Aorta (tissue), 5 donors: Measurements from ENCODE around the gene SPARCL1. TPM values are rescaled to one million over a fixed set of nuclear protein-coding genes. Genes with fewer than 3 reads are reported as not detected.

Source experiments
- ATAC-seq: fragments of 200-7000 bp; cut with Tn5 transposase; one replicate; pipeline ENCODE4 v1.9.1; 2022; ENCODE audit warnings: moderate library complexity; ENCODE audit not compliant: low FRiP score
- DNase-seq, 2 donors: peaks; one replicate each; pipeline ENCODE4 v3.0.0-alpha.2; 2020
- H3K27ac ChIP-seq, 2 donors: one replicate each; pipeline ENCODE4 v1.5.1; 2013; ENCODE audit warnings: low read length in 2 of 2, mild to moderate bottlenecking in 2 of 2, moderate library complexity in 2 of 2, control low read depth in 1 of 2, inconsistent platforms in 1 of 2, low read depth in 1 of 2
- H3K27me3 ChIP-seq, 2 donors: one replicate each; pipeline ENCODE4 v1.6.1; 2013; ENCODE audit warnings: control low read depth in 1 of 2, low read length in 1 of 2, mild to moderate bottlenecking in 1 of 2, moderate library complexity in 1 of 2; ENCODE audit not compliant: insufficient read depth in 2 of 2, control insufficient read depth in 1 of 2
- H3K36me3 ChIP-seq, 2 donors: one replicate each; pipeline ENCODE4 v1.6.1; 2013; ENCODE audit warnings: control low read depth in 1 of 2, low read length in 1 of 2, mild to moderate bottlenecking in 1 of 2; ENCODE audit not compliant: insufficient read depth in 2 of 2, control insufficient read depth in 1 of 2
- H3K4me1 ChIP-seq, 2 donors: one replicate each; pipeline ENCODE4 v1.6.1; 2013; ENCODE audit warnings: low read length in 2 of 2, control low read depth in 1 of 2, mild to moderate bottlenecking in 1 of 2, moderate library complexity in 1 of 2; ENCODE audit not compliant: insufficient read depth in 2 of 2, control insufficient read depth in 1 of 2
- H3K4me3 ChIP-seq, 2 donors: one replicate each; pipeline ENCODE4 v1.5.1; 2013; ENCODE audit warnings: low read length in 2 of 2, control low read depth in 1 of 2, mild to moderate bottlenecking in 1 of 2
- H3K9me3 ChIP-seq: one replicate; pipeline ENCODE4 v1.6.1; 2013; ENCODE audit warnings: mild to moderate bottlenecking, low read length; ENCODE audit not compliant: control insufficient read depth
- WGBS, 2 donors: extraction: QIAGEN DNeasy Blood & Tissue Kit; methylation state at CpG; one replicate each; pipeline ENCODE4 v1.1.7; 2013; 5-methylcytosine and 5-hydroxymethylcytosine counted together
- intact Hi-C, 2 donors: fragments of 100-400 bp; cut with DNase I; formaldehyde crosslinking; loops; one replicate each; pipeline versions ENCODE4 v1.14.2 to v1.15.0; 2022
- polyA plus RNA-seq, 2 donors: library from polyadenylated mRNA; stranded (reverse); fragments of 200-250 nt; gene quantifications; one replicate each; pipeline ENCODE4 v1.2.3, GENCODE V29; 2013
- total RNA-seq, 2 donors: library from RNA; stranded (reverse); fragmentation: NEBNext Ultra II Directional; extraction: Animal tissue kit (Norgen Biotek cat#: 25700); gene quantifications; one replicate each; pipeline ENCODE4 v1.2.1, GENCODE V29; 2021
- donor health status: healthy with polysubstance abuse.
- donor health status: Bipolar disorder and iron deficiency.
- donor health status: DM: no; HTN: no; CAD: no.
- donor health status: DM: no; HTN: no; CAD: no.
- donor health status: DM: yes; HTN: yes; CAD: no.

Gene SPARCL1
- total and polyA plus RNA-seq, 4 donors, result 1,112 to 1,668 (median 1,310) TPM

DNA sequence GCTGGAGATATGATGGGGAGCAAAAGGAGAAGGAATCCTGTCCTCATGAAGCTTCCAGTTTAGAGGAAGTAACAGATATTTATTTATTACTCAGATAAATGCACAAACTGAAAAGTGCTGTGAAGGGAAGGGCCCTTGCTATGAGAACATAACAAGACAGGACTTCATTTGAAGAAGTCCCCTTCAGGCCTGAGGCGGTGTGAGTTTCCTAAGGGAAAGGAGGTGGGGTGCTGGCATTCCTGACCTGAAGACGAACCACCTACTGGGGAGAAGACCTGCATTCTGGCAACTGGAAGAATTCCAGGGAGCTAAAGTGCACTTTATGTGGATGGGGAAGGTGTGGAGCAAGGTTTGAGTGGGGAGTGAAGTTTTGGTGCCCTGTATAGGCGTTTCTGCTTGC lies 15.9 kb upstream of the SPARCL1 start:
- WGBS, 2 donors, result 93 to 95% methylated on average over 3 of the region's 3 CpGs
- H3K4me3 ChIP-seq, result no peak overlapping the region
- H3K9me3 ChIP-seq, result no peaks in the 10 kb centered on the region
- H3K27ac ChIP-seq, result no peak overlapping the region
- ATAC-seq (no peak), DNase-seq (no peak)
- intact Hi-C loops, result loop anchor here in 1 of 2 donors (5.0 kb wide), 1 partner anchor 292 kb away; no protein-coding TSS in a partner anchor
- H3K4me1 ChIP-seq, result peaks cover 4% of the 10 kb centered on the region in 2 donors
- no peaks in the 10 kb centered on the region for H3K36me3 ChIP-seq
- H3K27me3 ChIP-seq, result no peaks in the 10 kb centered on the region

DNA sequence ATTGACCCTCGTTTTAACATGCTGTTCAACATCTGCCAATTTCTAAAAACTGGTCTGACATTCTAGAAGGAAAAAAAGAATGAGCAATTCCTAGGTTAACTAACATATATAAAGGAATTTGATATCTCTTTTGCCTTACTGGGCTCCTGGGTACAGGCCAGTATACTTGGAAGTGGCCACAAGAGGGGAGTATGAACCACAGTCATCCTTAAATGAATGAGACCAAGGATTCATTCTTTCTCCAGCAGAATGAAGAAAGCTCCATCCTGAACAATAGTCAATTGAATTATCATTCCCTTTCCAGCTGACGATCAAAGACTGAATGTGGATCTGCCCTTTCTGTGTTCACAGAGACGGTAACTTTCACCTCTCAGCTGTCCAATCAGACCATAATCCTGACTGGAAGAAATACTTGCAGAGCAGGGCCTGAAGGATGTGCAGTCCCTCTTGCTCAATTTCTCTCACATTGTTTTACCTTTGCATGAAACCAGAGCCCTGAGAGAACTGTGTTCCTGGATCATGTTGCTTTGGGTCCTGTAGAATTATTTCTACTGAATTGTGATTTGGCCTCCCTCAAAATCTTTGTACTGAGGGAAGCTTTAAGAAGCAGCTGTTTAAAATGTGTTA lies 14.8 kb upstream of the SPARCL1 start:
- 20 to 23% methylated on average over 3 of the region's 3 CpGs for WGBS, 2 donors
- intact Hi-C loops, result loop anchor here (2.0 to 5.0 kb wide), 3 partner anchors 78 to 295 kb away; no protein-coding TSS in a partner anchor

GRCh38 chr4:87542734-87543312 lies 13.6 kb upstream of the SPARCL1 start:
- H3K4me1 ChIP-seq, result peaks cover 0 to 3% of the 10 kb centered on the region in 2 donors
- H3K27me3 ChIP-seq, result no peaks in the 10 kb centered on the region
- DNase-seq, result no peak
- no peak overlapping the region for H3K4me3 ChIP-seq
- no peaks in the 10 kb centered on the region for H3K36me3 ChIP-seq
- no peaks in the 10 kb centered on the region for H3K9me3 ChIP-seq
- intact Hi-C loops, result loop anchor here (2.0 to 5.0 kb wide), 3 partner anchors 79 to 296 kb away; no protein-coding TSS in a partner anchor
- no peak overlapping the region for H3K27ac ChIP-seq
- ATAC-seq, result no peak

More for the DNA sequence above, 14.8 kb upstream of the SPARCL1 start:
- H3K27ac ChIP-seq, result no peak overlapping the region
- ATAC-seq (peak; percentile 79), DNase-seq (no peak)
- no peaks in the 10 kb centered on the region for H3K27me3 ChIP-seq
- H3K36me3 ChIP-seq, result no peaks in the 10 kb centered on the region
- H3K9me3 ChIP-seq, result no peaks in the 10 kb centered on the region
- H3K4me3 ChIP-seq, result no peak overlapping the region
- H3K4me1 ChIP-seq, result peaks cover 0 to 4% of the 10 kb centered on the region in 2 donors

DNA sequence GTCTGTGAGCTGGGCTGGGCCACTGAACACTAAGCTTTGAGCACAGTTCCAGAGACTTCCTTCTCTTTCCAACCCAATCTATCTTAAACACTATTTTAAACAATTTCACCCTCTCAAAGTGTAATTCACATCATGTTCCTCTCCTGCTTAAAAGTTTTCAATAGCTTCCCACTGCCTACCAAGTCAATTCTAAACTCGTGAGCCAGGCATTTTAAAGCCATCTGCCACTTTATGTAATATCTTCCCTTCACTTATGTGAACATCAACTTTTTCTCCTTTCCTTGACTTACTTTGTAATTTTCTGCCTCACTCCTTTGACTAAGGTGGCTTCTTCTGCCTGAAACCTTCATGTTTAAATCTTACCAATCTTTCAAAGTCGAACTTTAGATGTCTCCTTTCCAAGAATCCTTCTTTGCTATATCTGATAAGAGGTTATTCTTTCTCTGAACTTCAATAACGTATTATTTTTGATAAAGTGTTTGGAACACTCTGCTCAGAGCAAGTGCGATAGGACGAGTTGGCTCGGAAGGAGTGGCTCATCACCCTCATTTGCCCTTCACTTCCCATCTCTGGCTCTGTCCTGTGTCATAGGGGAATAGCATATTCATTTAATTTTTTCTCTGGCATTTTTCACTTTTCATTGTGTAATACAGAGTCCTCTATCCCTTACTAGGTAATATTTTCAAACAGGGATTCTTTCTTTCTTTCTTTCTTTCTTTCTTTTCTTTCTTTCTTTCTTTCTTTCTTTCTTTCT lies 13.0 kb upstream of the SPARCL1 start:
- intact Hi-C loops, result loop anchor here (2.0 to 5.0 kb wide), 3 partner anchors 80 to 297 kb away; no protein-coding TSS in a partner anchor
- no peak for DNase-seq
- H3K27me3 ChIP-seq, result no peaks in the 10 kb centered on the region
- no peak for ATAC-seq
- WGBS, 2 donors, result 16 to 21% methylated on average over 6 of the region's 6 CpGs
- peak overlapping the region in 1 of 2 donors; percentile 84 for H3K27ac ChIP-seq
- no peaks in the 10 kb centered on the region for H3K36me3 ChIP-seq
- peak overlapping the region in 1 of 2 donors; percentile 18 for H3K4me3 ChIP-seq
- no peaks in the 10 kb centered on the region for H3K9me3 ChIP-seq
- H3K4me1 ChIP-seq, result peaks cover 0 to 3% of the 10 kb centered on the region in 2 donors

- WGBS, 2 donors, result 42 to 48% methylated on average over 4 of the region's 4 CpGs
- intact Hi-C loops, result loop anchor here in 1 of 2 donors (5.0 kb wide), 2 partner anchors 81 to 136 kb away; no protein-coding TSS in a partner anchor
- DNase-seq (no peak), ATAC-seq (no peak)
- peaks cover 0 to 3% of the 10 kb centered on the region in 2 donors for H3K4me1 ChIP-seq
- H3K36me3 ChIP-seq, result no peaks in the 10 kb centered on the region
- H3K4me3 ChIP-seq, result no peak overlapping the region
- no peaks in the 10 kb centered on the region for H3K27me3 ChIP-seq
- peak overlapping the region in 1 of 2 donors; percentile 96 for H3K27ac ChIP-seq
- no peaks in the 10 kb centered on the region for H3K9me3 ChIP-seq
Measured at GRCh38 chr4:87541521-87541920, 12.3 kb upstream of the SPARCL1 start.

DNA sequence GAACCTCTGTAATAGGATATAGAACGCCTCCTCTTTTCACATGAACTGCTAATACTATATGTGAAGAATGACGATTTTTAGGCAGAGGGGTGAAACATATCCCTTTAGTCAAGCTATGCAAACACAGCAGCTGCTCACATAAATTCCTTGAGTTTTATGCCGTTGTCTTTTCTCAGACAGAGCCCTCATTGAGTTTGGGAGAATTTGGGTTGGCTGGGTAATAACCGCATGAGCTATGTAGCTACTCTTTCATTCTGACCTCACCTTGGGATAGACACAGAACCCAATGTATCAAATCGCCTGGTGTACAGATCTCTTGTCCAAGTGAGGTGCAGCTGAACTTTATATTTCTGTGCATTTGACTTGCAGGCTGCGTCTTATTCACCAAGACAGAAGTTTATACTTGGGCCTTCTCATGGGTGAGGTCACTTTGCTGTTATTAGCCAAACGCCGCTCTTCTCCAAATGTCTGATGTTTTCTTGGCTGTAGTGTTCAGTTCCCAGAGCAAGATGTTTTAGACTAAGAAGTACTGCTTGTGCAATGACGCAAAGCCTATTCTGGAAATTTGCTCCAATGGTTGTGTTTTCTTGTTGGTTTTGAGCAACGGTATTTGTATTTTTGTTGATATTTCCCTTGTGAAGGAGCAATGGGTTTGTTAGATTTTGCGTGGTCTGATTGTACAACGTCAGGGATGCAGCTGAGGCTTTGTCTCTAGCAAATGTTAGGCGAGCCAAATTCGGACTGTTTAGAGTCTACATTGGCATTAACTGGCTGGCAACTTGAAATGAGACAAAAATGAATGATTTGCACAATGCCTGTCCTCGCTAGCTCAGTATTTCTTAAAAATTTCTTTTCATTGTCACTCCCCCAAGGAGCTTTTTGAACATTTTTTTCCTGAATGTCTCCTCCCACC lies 11.2 kb upstream of the SPARCL1 start:
- Histone ChIP-seq H3K9me3 (no peaks in the 10 kb centered on the region), H3K27me3 (no peaks in the 10 kb centered on the region), H3K4me3 (no peak overlapping the region), H3K27ac (peak overlapping the region; percentile 86 to 92), H3K4me1 (peaks cover 0 to 3% of the 10 kb centered on the region in 2 donors), H3K36me3 (no peaks in the 10 kb centered on the region)
- DNase-seq (no peak), ATAC-seq (peak; percentile 89)
- intact Hi-C loops, result loop anchor here in 1 of 2 donors (5.0 kb wide), 2 partner anchors 82 to 137 kb away; no protein-coding TSS in a partner anchor
- 8 to 11% methylated on average over 15 of the region's 15 CpGs for WGBS, 2 donors

DNA sequence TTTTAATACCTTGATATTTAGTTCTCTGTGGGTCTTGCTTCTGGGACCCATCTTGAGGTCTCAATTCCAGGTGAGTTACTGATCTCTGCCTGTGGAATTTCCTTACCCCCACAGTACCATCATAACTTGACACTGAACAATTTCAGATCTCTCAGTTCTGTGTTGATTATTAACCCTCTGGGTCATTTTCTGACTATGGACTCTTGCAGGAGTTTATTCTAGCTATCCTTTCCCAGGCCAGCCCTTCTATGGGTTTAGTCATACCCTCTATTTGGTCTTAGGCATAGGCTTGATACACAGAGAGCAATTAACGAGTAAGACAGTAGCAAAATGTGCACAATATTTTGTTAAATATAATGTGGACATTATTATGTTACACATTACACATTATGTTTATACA lies 3.7 kb upstream of the SPARCL1 start:
- Histone ChIP-seq H3K4me1 (peaks cover 1 to 10% of the 10 kb centered on the region in 2 donors), H3K4me3 (no peak overlapping the region), H3K27me3 (no peaks in the 10 kb centered on the region), H3K36me3 (no peaks in the 10 kb centered on the region), H3K9me3 (no peaks in the 10 kb centered on the region), H3K27ac (no peak overlapping the region)
- intact Hi-C loops, result loop anchor here in 1 of 2 donors (10.0 kb wide), 1 partner anchor 472 kb away; the partner anchor contains the start of gene PKD2
- WGBS, 2 donors, result 95 to 98% methylated on average over 1 of the region's 1 CpG
- ATAC-seq, result no peak
- DNase-seq, result no peak

DNA sequence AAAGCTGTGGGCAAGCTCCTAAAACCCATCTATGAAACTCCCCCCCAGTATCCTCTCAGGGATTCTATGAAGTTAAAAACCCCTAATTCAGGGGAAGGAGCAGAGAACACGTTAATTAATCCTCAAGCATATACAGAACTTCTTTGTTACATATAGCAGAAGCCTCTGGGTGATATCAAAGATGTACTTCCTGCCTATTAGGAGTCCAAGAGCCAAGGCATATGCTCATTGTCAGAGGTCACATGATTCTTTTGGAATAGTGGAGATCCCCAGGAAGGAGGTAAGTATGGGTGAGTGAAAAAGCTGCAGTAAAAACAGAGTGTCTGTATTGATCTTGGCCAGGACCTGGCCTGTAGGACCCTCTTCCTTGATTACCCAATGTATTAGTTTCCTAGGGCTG lies 2.9 kb upstream of the SPARCL1 start:
- DNase-seq (no peak), ATAC-seq (no peak)
- H3K27me3 ChIP-seq, result no peaks in the 10 kb centered on the region
- no peaks in the 10 kb centered on the region for H3K36me3 ChIP-seq
- intact Hi-C loops, result loop anchor here in 1 of 2 donors (10.0 kb wide), 1 partner anchor 473 kb away; the partner anchor contains the start of gene PKD2
- no peaks in the 10 kb centered on the region for H3K9me3 ChIP-seq
- peaks cover 1 to 10% of the 10 kb centered on the region in 2 donors for H3K4me1 ChIP-seq
- no peak overlapping the region for H3K4me3 ChIP-seq
- 79 to 81% methylated on average over 1 of the region's 1 CpG for WGBS, 2 donors
- H3K27ac ChIP-seq, result peak overlapping the region; percentile 36 to 96
